KOPT-K1 (cell line): ENCODE results near the gene QRICH1.

Source experiments
- H3K27ac ChIP-seq: fragments of 200-600 bp; sonication (generic); 2 replicates; pipeline ENCODE4 v1.5.1; 2016; ENCODE audit warnings: antibody characterized with exemption, mild to moderate bottlenecking, low read depth, low read length; ENCODE audit not compliant: poor library complexity, severe bottlenecking
- H3K36me3 ChIP-seq: fragments of 200-600 bp; sonication (generic); 2 replicates; pipeline ENCODE4 v1.5.1; 2017; ENCODE audit warnings: antibody characterized with exemption, mild to moderate bottlenecking, low read length, moderate library complexity; ENCODE audit not compliant: insufficient read depth
- H3K9me3 ChIP-seq: fragments of 200-600 bp; sonication (generic); 2 replicates; pipeline ENCODE4 v1.5.1; 2017; ENCODE audit warnings: antibody characterized with exemption, low read length, mild to moderate bottlenecking; ENCODE audit not compliant: insufficient read depth, poor library complexity, severe bottlenecking

The QRICH1 gene

GRCh38 chr3:49100046-49100615, 6.3 kb upstream of the QRICH1 start:
- H3K36me3 ChIP-seq, result peaks cover 76% of the 10 kb centered on the region
- no peak overlapping the region for H3K27ac ChIP-seq

GRCh38 chr3:49098910-49099630, 5.2 kb upstream of the QRICH1 start:
- Histone ChIP-seq H3K9me3 (no peaks in the 10 kb centered on the region), H3K36me3 (peaks cover 76% of the 10 kb centered on the region), H3K27ac (no peak overlapping the region)

More at GRCh38 chr3:49100046-49100615, 6.3 kb upstream of the QRICH1 start:
- no peaks in the 10 kb centered on the region for H3K9me3 ChIP-seq

- Histone ChIP-seq H3K27ac (no peak overlapping the region), H3K36me3 (peaks cover 76% of the 10 kb centered on the region), H3K9me3 (no peaks in the 10 kb centered on the region)
These were observed 4.6 kb upstream of the QRICH1 start for GRCh38 chr3:49098429-49098828.

GRCh38 chr3:49092938-49093852, 676 bp downstream of the QRICH1 start:
- H3K36me3 ChIP-seq, result peaks cover 59% of the 10 kb centered on the region
- H3K27ac ChIP-seq, result peak overlapping the region; percentile 83

GRCh38 chr3:49081429-49081828, 12.4 kb downstream of the QRICH1 start:
- Histone ChIP-seq H3K9me3 (no peaks in the 10 kb centered on the region), H3K36me3 (peaks cover 62% of the 10 kb centered on the region), H3K27ac (no peak overlapping the region)

More at GRCh38 chr3:49092938-49093852, 676 bp downstream of the QRICH1 start:
- no peaks in the 10 kb centered on the region for H3K9me3 ChIP-seq

- Histone ChIP-seq H3K9me3 (no peaks in the 10 kb centered on the region), H3K36me3 (peaks cover 76% of the 10 kb centered on the region), H3K27ac (no peak overlapping the region)
These were observed 14.6 kb downstream of the QRICH1 start for GRCh38 chr3:49079270-49079669.

GRCh38 chr3:49076646-49077045, 17.2 kb downstream of the QRICH1 start:
- H3K36me3 ChIP-seq, result peaks cover 87% of the 10 kb centered on the region

GRCh38 chr3:49076116-49076515, 17.8 kb downstream of the QRICH1 start:
- no peaks in the 10 kb centered on the region for H3K9me3 ChIP-seq
- H3K36me3 ChIP-seq, result peaks cover 88% of the 10 kb centered on the region
- no peak overlapping the region for H3K27ac ChIP-seq

More at GRCh38 chr3:49076646-49077045, 17.2 kb downstream of the QRICH1 start:
- Histone ChIP-seq H3K9me3 (no peaks in the 10 kb centered on the region), H3K27ac (no peak overlapping the region)

- Histone ChIP-seq H3K36me3 (peaks cover 97% of the 10 kb centered on the region), H3K9me3 (no peaks in the 10 kb centered on the region), H3K27ac (no peak overlapping the region)
These were observed 35.9 kb downstream of the QRICH1 start for GRCh38 chr3:49058011-49058410.

- Histone ChIP-seq H3K9me3 (no peaks in the 10 kb centered on the region), H3K27ac (no peak overlapping the region), H3K36me3 (peaks cover 97% of the 10 kb centered on the region)
These were observed 36.6 kb downstream of the QRICH1 start for GRCh38 chr3:49057268-49057667.

GRCh38 chr3:49054344-49054862, 39.5 kb downstream of the QRICH1 start:
- peaks cover 92% of the 10 kb centered on the region for H3K36me3 ChIP-seq
- no peaks in the 10 kb centered on the region for H3K9me3 ChIP-seq
- no peak overlapping the region for H3K27ac ChIP-seq

GRCh38 chr3:49053543-49053942, 40.3 kb downstream of the QRICH1 start:
- H3K9me3 ChIP-seq, result no peaks in the 10 kb centered on the region
- no peak overlapping the region for H3K27ac ChIP-seq
- peaks cover 91% of the 10 kb centered on the region for H3K36me3 ChIP-seq

- Histone ChIP-seq H3K27ac (no peak overlapping the region), H3K36me3 (peaks cover 87% of the 10 kb centered on the region), H3K9me3 (no peaks in the 10 kb centered on the region)
These were observed 58.6 kb downstream of the QRICH1 start for GRCh38 chr3:49035281-49035680.

- Histone ChIP-seq H3K27ac (no peak overlapping the region), H3K36me3 (peaks cover 87% of the 10 kb centered on the region), H3K9me3 (no peaks in the 10 kb centered on the region)
These were observed 59.2 kb downstream of the QRICH1 start for GRCh38 chr3:49034650-49035049.
